ENCODE measurements around the gene AZIN2. TPM values are rescaled to one million over a fixed set of nuclear protein-coding genes. Genes with fewer than 3 reads are reported as not detected.
"Not testable (repeated sequence)": the region's sequence is repeated elsewhere in the genome, so short reads cannot be mapped to it uniquely, and the experiment has no call there.

AZIN2 gene
- total RNA-seq, 1 experiment from 2014 or later: 7.3 TPM

- no peak for DNase-seq
- no peak overlapping the region for H3K4me2 ChIP-seq
- no peak overlapping the region for H2AFZ ChIP-seq
- H3K27ac ChIP-seq: no peak overlapping the region
- no peaks in the 10 kb centered on the region for H3K9me3 ChIP-seq (ENCODE audit: insufficient read depth, low read depth)
- BruUV-seq (replicated peaks): no TSS peak
- no peaks in the 10 kb centered on the region for H3K36me3 ChIP-seq (ENCODE audit: low read depth)
- no peaks in the 10 kb centered on the region for H4K20me1 ChIP-seq (ENCODE audit: insufficient read depth)
- no peaks in the 10 kb centered on the region for H3K79me2 ChIP-seq (ENCODE audit: low read depth)
- H3K27me3 ChIP-seq (ENCODE audit: insufficient read depth, low read depth): no peaks in the 10 kb centered on the region
- POLR2A ChIA-PET (ENCODE audit: unreplicated experiment): interaction anchor here (0.5 kb wide), 1 partner anchor 164 kb away, joined by 3 read pairs; no protein-coding TSS in a partner anchor
- no peak overlapping the region for H3K4me3 ChIP-seq
- CTCF ChIA-PET: interaction anchor here (0.6 to 0.7 kb wide), 4 partner anchors 105 to 332 kb away, joined by 3 to 15 read pairs (median 4); no protein-coding TSS in a partner anchor
- peaks cover 36% of the 10 kb centered on the region for H3K4me1 ChIP-seq (replicated peaks; ENCODE audit: insufficient read depth)
- H3F3A ChIP-seq (ENCODE audit: insufficient read depth, low read depth): peaks cover 22% of the 10 kb centered on the region; the same call in 1 of the 2 replicates
- intact Hi-C loops (cut with micrococcal nuclease; ENCODE audit: unreplicated experiment): no loop called here
- TF ChIP-seq EZH2 (IDR thresholded peaks at IDR 0.05; ENCODE audit: low read depth): no peak
- TF ChIP-seq, protein P1, sequence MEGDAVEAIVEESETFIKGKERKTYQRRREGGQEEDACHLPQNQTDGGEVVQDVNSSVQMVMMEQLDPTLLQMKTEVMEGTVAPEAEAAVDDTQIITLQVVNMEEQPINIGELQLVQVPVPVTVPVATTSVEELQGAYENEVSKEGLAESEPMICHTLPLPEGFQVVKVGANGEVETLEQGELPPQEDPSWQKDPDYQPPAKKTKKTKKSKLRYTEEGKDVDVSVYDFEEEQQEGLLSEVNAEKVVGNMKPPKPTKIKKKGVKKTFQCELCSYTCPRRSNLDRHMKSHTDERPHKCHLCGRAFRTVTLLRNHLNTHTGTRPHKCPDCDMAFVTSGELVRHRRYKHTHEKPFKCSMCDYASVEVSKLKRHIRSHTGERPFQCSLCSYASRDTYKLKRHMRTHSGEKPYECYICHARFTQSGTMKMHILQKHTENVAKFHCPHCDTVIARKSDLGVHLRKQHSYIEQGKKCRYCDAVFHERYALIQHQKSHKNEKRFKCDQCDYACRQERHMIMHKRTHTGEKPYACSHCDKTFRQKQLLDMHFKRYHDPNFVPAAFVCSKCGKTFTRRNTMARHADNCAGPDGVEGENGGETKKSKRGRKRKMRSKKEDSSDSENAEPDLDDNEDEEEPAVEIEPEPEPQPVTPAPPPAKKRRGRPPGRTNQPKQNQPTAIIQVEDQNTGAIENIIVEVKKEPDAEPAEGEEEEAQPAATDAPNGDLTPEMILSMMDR (conservative IDR thresholded peaks at IDR 0.05): no peak
- H3K9me2 ChIP-seq (ENCODE audit: insufficient read depth): no peaks in the 10 kb centered on the region
Measured at GRCh38 chr1:33057095-33057494, 23.9 kb upstream of the AZIN2 start.

DNA sequence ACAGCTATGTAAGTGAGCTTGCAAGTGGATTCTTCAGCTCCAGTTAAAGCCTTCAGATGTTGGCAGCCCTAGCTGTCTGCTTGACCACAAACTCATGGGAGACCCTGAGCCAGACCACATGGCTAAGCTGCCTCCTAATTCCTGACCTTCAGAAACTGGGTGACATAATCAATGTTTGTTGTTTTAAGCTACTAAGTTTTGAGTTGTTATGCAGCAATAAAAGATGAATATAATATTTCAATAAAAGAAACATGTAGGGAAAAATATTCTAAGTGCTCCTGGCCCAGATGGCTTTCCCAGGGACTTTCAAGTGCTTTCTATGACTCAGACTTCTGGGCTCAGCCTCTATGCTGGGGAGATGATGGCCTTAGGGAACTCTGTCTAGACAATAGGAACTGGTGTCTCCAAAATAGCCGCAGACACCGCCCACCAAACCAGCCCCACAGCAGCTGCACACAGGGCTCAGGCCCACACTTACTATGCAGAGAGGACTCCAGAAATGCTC lies 20.3 kb upstream of the AZIN2 start:
- POLR2A ChIA-PET (ENCODE audit: unreplicated experiment): no interaction called here
- no peaks in the 10 kb centered on the region for H3K9me2 ChIP-seq (ENCODE audit: insufficient read depth)

DNA sequence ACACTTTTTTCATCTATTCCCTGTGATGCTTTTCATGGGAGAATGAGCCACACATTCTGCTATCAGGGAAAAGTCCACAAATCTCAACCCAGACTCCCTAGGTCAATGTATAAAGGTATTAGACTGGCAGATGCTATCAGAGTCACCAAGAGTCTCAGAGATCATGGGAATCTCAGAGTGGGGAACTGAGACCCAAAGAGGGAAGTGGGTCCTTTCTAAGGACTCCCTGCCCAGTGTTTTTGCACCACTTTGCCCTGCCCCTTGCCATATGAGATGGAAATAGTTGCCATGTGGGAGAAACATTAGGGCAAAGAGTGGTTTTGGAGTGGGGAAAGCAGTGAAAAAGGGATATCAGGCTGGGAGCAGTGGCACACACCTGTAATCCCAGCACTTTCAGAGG lies 19.1 kb upstream of the AZIN2 start:
- Histone ChIP-seq H3K27ac (no peak overlapping the region), H3K9me3 (ENCODE audit: insufficient read depth, low read depth) (0 out of 2 replicates have a peak, but pooled peaks cover 9% of the 10 kb centered on the region), H2AFZ (no peak overlapping the region), H4K20me1 (ENCODE audit: insufficient read depth) (no peaks in the 10 kb centered on the region), H3K4me3 (no peak overlapping the region), H3K4me1 (replicated peaks; ENCODE audit: insufficient read depth) (peaks cover 16% of the 10 kb centered on the region; the same call in 1 of the 2 replicates), H3K9me2 (ENCODE audit: insufficient read depth) (no peaks in the 10 kb centered on the region), H3K27me3 (ENCODE audit: insufficient read depth, low read depth) (no peaks in the 10 kb centered on the region), H3K4me2 (no peak overlapping the region), H3F3A (ENCODE audit: insufficient read depth, low read depth) (peaks cover 9% of the 10 kb centered on the region; the same call in 1 of the 2 replicates), H3K36me3 (ENCODE audit: low read depth) (no peaks in the 10 kb centered on the region), H3K79me2 (ENCODE audit: low read depth) (no peaks in the 10 kb centered on the region)
- no peak for DNase-seq
- no TSS peak for BruUV-seq (replicated peaks)
- intact Hi-C loops (cut with micrococcal nuclease; ENCODE audit: unreplicated experiment): no loop called here
- CTCF ChIA-PET: interaction anchor here (0.6 kb wide), 1 partner anchor 124 kb away, joined by 6 read pairs; no protein-coding TSS in a partner anchor
- POLR2A ChIA-PET (ENCODE audit: unreplicated experiment): no interaction called here
- TF ChIP-seq, protein P1 (conservative IDR thresholded peaks at IDR 0.05): no peak
- no peak for TF ChIP-seq EZH2 (IDR thresholded peaks at IDR 0.05; ENCODE audit: low read depth)

More for the DNA sequence above, 20.3 kb upstream of the AZIN2 start:
- peak; percentile 60 to 70 for DNase-seq
- intact Hi-C loops (cut with micrococcal nuclease; ENCODE audit: unreplicated experiment): no loop called here
- H3K4me3 ChIP-seq: no peak overlapping the region
- peaks cover 9% of the 10 kb centered on the region; the same call in 1 of the 2 replicates for H3F3A ChIP-seq (ENCODE audit: insufficient read depth, low read depth)
- 0 out of 2 replicates have a peak, but pooled peaks cover 9% of the 10 kb centered on the region for H3K9me3 ChIP-seq (ENCODE audit: insufficient read depth, low read depth)
- H4K20me1 ChIP-seq (ENCODE audit: insufficient read depth): no peaks in the 10 kb centered on the region
- no peak overlapping the region for H2AFZ ChIP-seq
- H3K4me2 ChIP-seq: no peak overlapping the region
- H3K27ac ChIP-seq: no peak overlapping the region
- CTCF ChIA-PET: no interaction called here
- H3K4me1 ChIP-seq (replicated peaks; ENCODE audit: insufficient read depth): peaks cover 23% of the 10 kb centered on the region
- H3K79me2 ChIP-seq (ENCODE audit: low read depth): no peaks in the 10 kb centered on the region
- BruUV-seq (replicated peaks): no TSS peak
- no peaks in the 10 kb centered on the region for H3K27me3 ChIP-seq (ENCODE audit: insufficient read depth, low read depth)
- TF ChIP-seq, protein P1 (conservative IDR thresholded peaks at IDR 0.05): no peak
- TF ChIP-seq EZH2 (IDR thresholded peaks at IDR 0.05; ENCODE audit: low read depth): no peak
- H3K36me3 ChIP-seq (ENCODE audit: low read depth): no peaks in the 10 kb centered on the region

DNA sequence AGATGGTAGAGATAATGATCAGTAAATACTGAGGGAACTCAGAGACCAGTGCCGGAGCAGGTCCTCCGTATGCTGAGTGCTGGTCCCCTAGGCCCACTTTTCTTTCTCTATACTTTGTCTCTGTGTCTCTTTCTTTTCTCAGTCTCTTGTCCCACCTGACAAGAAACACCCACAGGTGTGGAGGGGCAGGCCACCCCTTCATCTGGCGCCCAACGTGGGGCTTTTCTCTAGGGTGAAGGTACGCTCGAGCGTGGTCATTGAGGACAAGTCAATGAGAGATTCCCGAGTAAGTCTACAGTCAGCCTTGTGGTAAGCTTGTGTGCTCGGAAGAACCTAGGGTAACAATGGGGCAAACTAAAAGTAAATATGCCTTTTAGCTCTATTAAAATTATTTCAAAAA lies 16.7 kb upstream of the AZIN2 start:
- H3K4me3 ChIP-seq; intact Hi-C loops (cut with micrococcal nuclease; ENCODE audit: unreplicated experiment); H2AFZ ChIP-seq; H3K79me2 ChIP-seq (ENCODE audit: low read depth); H3K9me3 ChIP-seq (ENCODE audit: insufficient read depth, low read depth); H3K4me2 ChIP-seq; POLR2A ChIA-PET (ENCODE audit: unreplicated experiment); H3K27ac ChIP-seq; H4K20me1 ChIP-seq (ENCODE audit: insufficient read depth); CTCF ChIA-PET; H3K27me3 ChIP-seq (ENCODE audit: insufficient read depth, low read depth); BruUV-seq (replicated peaks); DNase-seq; H3K9me2 ChIP-seq (ENCODE audit: insufficient read depth); H3K36me3 ChIP-seq (ENCODE audit: low read depth): not testable (repeated sequence)
- peaks cover 15% of the 10 kb centered on the region for H3F3A ChIP-seq (ENCODE audit: insufficient read depth, low read depth)
- peaks cover 35% of the 10 kb centered on the region for H3K4me1 ChIP-seq (replicated peaks; ENCODE audit: insufficient read depth)

All from PC-9 (cell line).